Ovary (tissue), 3 donors: ENCODE measurements around the gene FAR2.
"Not testable (repeated sequence)": the region's sequence is repeated elsewhere in the genome, so short reads cannot be mapped to it uniquely, and the experiment has no call there.

ENCODE experiments used
- CTCF ChIP-seq, 3 donors: fragments of 450-650 bp in 2 of 3; fragments of 200-600 bp in 1 of 3; IDR thresholded peaks; one replicate each; pipeline versions ENCODE4 v1.5.1 to v1.8.0; 2016 to 2022; ENCODE audit warnings: antibody characterized with exemption in 3 of 3, mild to moderate bottlenecking in 1 of 3
- POLR2A ChIP-seq: fragments of 450-650 bp; IDR thresholded peaks from one replicate; pipeline ENCODE4 v1.6.1; 2017; ENCODE audit warnings: antibody characterized with exemption, mild to moderate bottlenecking, moderate library complexity
- donor health status: DM: no; HTN: no; CAD: no.

- TF ChIP-seq POLR2A; CTCF (IDR thresholded peaks at IDR 0.05): not testable (repeated sequence)
Observed at GRCh38 chr12:29169978-29170377, 20.9 kb downstream of the FAR2 start.
